Activated CD4-positive, alpha-beta T cell treated with anti-CD3 and anti-CD28 coated beads, Interleukin-2, amount 10 ng/mL, durations not matched to agents 7 days and 5 days (primary cell): ENCODE data around the gene ERP27. TPM values are rescaled to one million over a fixed set of nuclear protein-coding genes. Genes with fewer than 3 reads are reported as not detected.

Source experiments
- CTCF ChIA-PET: fragments of 350-600 bp; sonication (Branson Sonifier 250); formaldehyde crosslinking; loops from one replicate; lab custom pipeline; 2021; ENCODE audit warnings: antibody characterized with exemption; lab: Charles Lee
- POLR2A ChIA-PET: fragments of 350-600 bp; sonication (Branson Sonifier 250); formaldehyde crosslinking; loops from one replicate; lab custom pipeline; 2021; ENCODE audit warnings: antibody characterized with exemption; lab: Charles Lee
- DNase-seq: peaks from one replicate; pipeline ENCODE4 v3.0.0-alpha.2; 2020
- H3K27ac Mint-ChIP-seq: one replicate; pipeline ENCODE4 v1.8.0; 2021; ENCODE audit warnings: mild to moderate bottlenecking, moderate library complexity, mixed read lengths
- H3K27me3 Mint-ChIP-seq: one replicate; pipeline ENCODE4 v1.8.0; 2021; ENCODE audit warnings: mixed read lengths
- H3K36me3 Mint-ChIP-seq: one replicate; pipeline ENCODE4 v1.8.0; 2021; ENCODE audit warnings: low read depth, mixed read lengths
- H3K4me1 Mint-ChIP-seq: one replicate; pipeline ENCODE4 v1.8.0; 2021; ENCODE audit warnings: mixed read lengths
- H3K4me3 Mint-ChIP-seq: one replicate; pipeline ENCODE4 v1.8.0; 2021; ENCODE audit warnings: mild to moderate bottlenecking, moderate library complexity, mixed read lengths
- H3K9me3 Mint-ChIP-seq: one replicate; pipeline ENCODE4 v1.8.0; 2021; ENCODE audit warnings: mixed read lengths
- total RNA-seq, 2 experiments: library from RNA; stranded (reverse); gene quantifications; one replicate each; pipeline ENCODE4 v1.2.3, GENCODE V29; 2021

The ERP27 gene
- total RNA-seq, 2 experiments from 2014 or later = 8.3 to 11.3 TPM

- Mint-ChIP-seq H3K9me3 (no peaks in the 10 kb centered on the region), H3K36me3 (peaks cover 66% of the 10 kb centered on the region), H3K27me3 (no peaks in the 10 kb centered on the region), H3K27ac (no peak overlapping the region), H3K4me3 (no peak overlapping the region), H3K4me1 (no peaks in the 10 kb centered on the region)
- ChIA-PET POLR2A (interaction anchor here (0.6 kb wide), 1 partner anchor 157 kb away, joined by 8 read pairs; no protein-coding TSS in a partner anchor), CTCF (interaction anchor here (0.6 to 0.9 kb wide), 3 partner anchors 9 to 47 kb away, joined by 3 to 4 read pairs (median 3); no protein-coding TSS in a partner anchor)
- no peak for DNase-seq
Measured at GRCh38 chr12:14931359-14931758, 7.0 kb downstream of the ERP27 start.

GRCh38 chr12:14930299-14930698, 8.0 kb downstream of the ERP27 start:
- ChIA-PET POLR2A (no interaction called here), CTCF (no interaction called here)
- Mint-ChIP-seq H3K27ac (no peak overlapping the region), H3K9me3 (no peaks in the 10 kb centered on the region), H3K4me1 (no peaks in the 10 kb centered on the region), H3K36me3 (peaks cover 62% of the 10 kb centered on the region), H3K27me3 (no peaks in the 10 kb centered on the region), H3K4me3 (no peak overlapping the region)
- DNase-seq = no peak

- CTCF ChIA-PET = no interaction called here
- POLR2A ChIA-PET = no interaction called here
- Mint-ChIP-seq H3K4me1 (no peaks in the 10 kb centered on the region), H3K36me3 (peaks cover 56% of the 10 kb centered on the region), H3K4me3 (no peak overlapping the region), H3K27ac (no peak overlapping the region), H3K27me3 (no peaks in the 10 kb centered on the region), H3K9me3 (no peaks in the 10 kb centered on the region)
- DNase-seq = no peak
Measured at GRCh38 chr12:14928931-14929330, 9.4 kb downstream of the ERP27 start.

- H3K4me1 Mint-ChIP-seq = no peaks in the 10 kb centered on the region
Measured at GRCh38 chr12:14927267-14927666, 11.1 kb downstream of the ERP27 start.

GRCh38 chr12:14924541-14924940, 13.8 kb downstream of the ERP27 start:
- ChIA-PET CTCF (no interaction called here), POLR2A (no interaction called here)
- no peaks in the 10 kb centered on the region for H3K27me3 Mint-ChIP-seq
- H3K36me3 Mint-ChIP-seq = peaks cover 53% of the 10 kb centered on the region
- no peak for DNase-seq
- H3K4me3 Mint-ChIP-seq = no peak overlapping the region
- peaks cover 18% of the 10 kb centered on the region for H3K4me1 Mint-ChIP-seq
- H3K9me3 Mint-ChIP-seq = no peaks in the 10 kb centered on the region
- no peak overlapping the region for H3K27ac Mint-ChIP-seq

More at GRCh38 chr12:14927267-14927666, 11.1 kb downstream of the ERP27 start:
- POLR2A ChIA-PET = no interaction called here
- H3K36me3 Mint-ChIP-seq = peaks cover 47% of the 10 kb centered on the region
- no peak overlapping the region for H3K4me3 Mint-ChIP-seq
- H3K27ac Mint-ChIP-seq = no peak overlapping the region
- no peaks in the 10 kb centered on the region for H3K27me3 Mint-ChIP-seq
- H3K9me3 Mint-ChIP-seq = no peaks in the 10 kb centered on the region
- CTCF ChIA-PET = interaction anchor here (0.8 to 1.0 kb wide), 2 partner anchors 10 to 153 kb away, joined by 3 to 4 read pairs; a partner anchor contains a TSS
- DNase-seq = no peak

GRCh38 chr12:14923944-14924343, 14.4 kb downstream of the ERP27 start:
- H3K36me3 Mint-ChIP-seq = peaks cover 56% of the 10 kb centered on the region
- no peak for DNase-seq
- CTCF ChIA-PET = no interaction called here
- no peaks in the 10 kb centered on the region for H3K9me3 Mint-ChIP-seq
- H3K4me1 Mint-ChIP-seq = peaks cover 22% of the 10 kb centered on the region
- POLR2A ChIA-PET = no interaction called here
- no peaks in the 10 kb centered on the region for H3K27me3 Mint-ChIP-seq
- no peak overlapping the region for H3K27ac Mint-ChIP-seq
- no peak overlapping the region for H3K4me3 Mint-ChIP-seq

GRCh38 chr12:14921218-14921617, 17.1 kb downstream of the ERP27 start:
- peaks cover 62% of the 10 kb centered on the region for H3K36me3 Mint-ChIP-seq
- CTCF ChIA-PET = interaction anchor here (0.5 kb wide), 1 partner anchor 47 kb away, joined by 3 read pairs; no protein-coding TSS in a partner anchor
- no peaks in the 10 kb centered on the region for H3K27me3 Mint-ChIP-seq
- peak overlapping the region; percentile 26 for H3K27ac Mint-ChIP-seq
- DNase-seq = no peak
- no peaks in the 10 kb centered on the region for H3K9me3 Mint-ChIP-seq
- POLR2A ChIA-PET = no interaction called here
- H3K4me1 Mint-ChIP-seq = peaks cover 22% of the 10 kb centered on the region
- H3K4me3 Mint-ChIP-seq = no peak overlapping the region

DNA sequence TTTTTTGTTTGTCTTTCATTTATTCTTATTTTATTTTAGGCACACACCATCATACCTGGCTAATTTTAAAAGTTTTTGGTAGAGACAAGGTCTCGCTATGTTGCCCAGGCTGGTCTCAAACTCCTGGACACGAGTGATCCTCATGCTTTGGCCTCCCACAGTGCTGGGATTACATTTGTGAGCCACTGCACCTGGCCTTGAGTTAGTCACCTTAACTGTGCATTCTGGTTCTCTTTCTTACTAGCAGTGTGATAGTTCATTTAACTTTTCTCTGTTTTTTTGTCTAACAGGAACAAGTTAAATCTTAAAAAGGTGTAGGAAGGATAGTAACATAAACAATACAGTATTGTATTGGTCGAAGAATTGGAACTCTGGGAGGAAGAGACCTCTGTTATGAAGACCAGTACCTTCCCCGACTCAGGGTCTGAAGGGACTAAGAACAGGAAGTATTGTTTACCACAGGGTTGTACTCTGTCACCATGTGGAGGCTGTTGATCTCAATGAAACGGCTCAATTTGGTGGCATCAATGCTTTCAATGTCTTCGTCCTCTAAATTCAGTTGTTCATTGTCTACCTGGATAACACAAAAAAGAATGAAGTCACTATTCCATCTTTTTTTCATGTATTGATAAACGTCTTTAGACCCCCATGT, 17.7 kb downstream of the ERP27 start:
- Mint-ChIP-seq H3K36me3 (peaks cover 66% of the 10 kb centered on the region), H3K27ac (peak overlapping the region; percentile 26), H3K4me3 (no peak overlapping the region), H3K9me3 (no peaks in the 10 kb centered on the region), H3K4me1 (peaks cover 24% of the 10 kb centered on the region), H3K27me3 (no peaks in the 10 kb centered on the region)
- ChIA-PET CTCF (interaction anchor here (0.5 to 0.6 kb wide), 2 partner anchors 47 to 164 kb away, joined by 3 read pairs; no protein-coding TSS in a partner anchor), POLR2A (no interaction called here)
- DNase-seq = no peak

GRCh38 chr12:14919455-14919854, 18.9 kb downstream of the ERP27 start:
- peaks cover 24% of the 10 kb centered on the region for H3K4me1 Mint-ChIP-seq
- H3K9me3 Mint-ChIP-seq = no peaks in the 10 kb centered on the region
- H3K4me3 Mint-ChIP-seq = no peak overlapping the region
- no peak overlapping the region for H3K27ac Mint-ChIP-seq
- CTCF ChIA-PET = no interaction called here
- no peak for DNase-seq
- H3K36me3 Mint-ChIP-seq = peaks cover 76% of the 10 kb centered on the region
- H3K27me3 Mint-ChIP-seq = no peaks in the 10 kb centered on the region
- POLR2A ChIA-PET = no interaction called here

DNA sequence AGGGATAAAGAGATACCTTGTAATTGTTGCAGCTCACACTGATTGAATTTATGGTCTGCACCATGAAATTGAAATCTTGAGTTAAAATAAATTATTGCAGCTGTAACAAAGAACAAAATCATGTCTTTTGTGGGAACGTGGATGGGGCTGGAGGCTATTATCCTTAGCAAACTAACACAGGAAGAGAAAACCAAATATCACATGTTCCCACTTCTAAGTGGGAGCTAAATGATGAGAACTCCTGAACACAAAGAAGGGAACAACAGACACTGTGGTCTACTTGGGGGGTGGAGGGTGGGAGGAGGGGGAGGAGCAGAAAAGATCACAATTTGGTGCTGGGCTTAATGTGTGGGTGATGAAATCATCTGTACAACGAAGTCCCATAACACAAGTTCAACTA, 22.6 kb downstream of the ERP27 start:
- H3K27ac Mint-ChIP-seq = no peak overlapping the region
- no peaks in the 10 kb centered on the region for H3K9me3 Mint-ChIP-seq
- H3K27me3 Mint-ChIP-seq = no peaks in the 10 kb centered on the region
- POLR2A ChIA-PET = interaction anchor here (0.6 kb wide), 1 partner anchor 149 kb away, joined by 3 read pairs; no protein-coding TSS in a partner anchor
- peaks cover 84% of the 10 kb centered on the region for H3K36me3 Mint-ChIP-seq
- H3K4me1 Mint-ChIP-seq = peaks cover 22% of the 10 kb centered on the region
- CTCF ChIA-PET = interaction anchor here (1.2 kb wide), 1 partner anchor 103 kb away, joined by 3 read pairs; no protein-coding TSS in a partner anchor
- no peak overlapping the region for H3K4me3 Mint-ChIP-seq
- no peak for DNase-seq

DNA sequence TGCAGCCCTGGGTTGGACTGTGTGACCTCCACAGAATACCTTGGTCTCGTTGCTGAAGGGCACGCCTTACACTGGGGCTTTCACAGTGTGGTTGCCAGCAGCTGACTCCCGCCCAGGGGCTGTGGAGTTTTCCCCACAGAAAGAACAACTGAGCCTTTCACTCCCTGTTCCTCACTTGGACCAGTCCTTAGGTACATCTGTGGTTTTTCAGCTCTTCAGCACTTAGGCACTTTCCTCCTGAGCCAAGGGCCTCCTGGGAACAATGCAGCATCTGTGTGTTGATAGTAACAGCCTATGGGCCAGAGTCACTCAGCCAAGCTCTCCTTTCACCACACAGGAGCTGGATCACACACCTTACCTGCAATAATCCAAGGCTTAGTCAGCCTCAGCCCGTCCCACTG, 25.0 kb downstream of the ERP27 start:
- ChIA-PET POLR2A (interaction anchor here (0.7 kb wide), 1 partner anchor 21 kb away, joined by 4 read pairs; no protein-coding TSS in a partner anchor), CTCF (interaction anchor here (0.6 to 2.3 kb wide), 2 partner anchors 39 to 82 kb away, joined by 3 to 8 read pairs; no protein-coding TSS in a partner anchor)
- DNase-seq = no peak
- Mint-ChIP-seq H3K27ac (no peak overlapping the region), H3K4me1 (peaks cover 17% of the 10 kb centered on the region), H3K9me3 (peaks cover under 1% of the 10 kb centered on the region), H3K27me3 (no peaks in the 10 kb centered on the region), H3K4me3 (no peak overlapping the region), H3K36me3 (peaks cover 78% of the 10 kb centered on the region)

DNA sequence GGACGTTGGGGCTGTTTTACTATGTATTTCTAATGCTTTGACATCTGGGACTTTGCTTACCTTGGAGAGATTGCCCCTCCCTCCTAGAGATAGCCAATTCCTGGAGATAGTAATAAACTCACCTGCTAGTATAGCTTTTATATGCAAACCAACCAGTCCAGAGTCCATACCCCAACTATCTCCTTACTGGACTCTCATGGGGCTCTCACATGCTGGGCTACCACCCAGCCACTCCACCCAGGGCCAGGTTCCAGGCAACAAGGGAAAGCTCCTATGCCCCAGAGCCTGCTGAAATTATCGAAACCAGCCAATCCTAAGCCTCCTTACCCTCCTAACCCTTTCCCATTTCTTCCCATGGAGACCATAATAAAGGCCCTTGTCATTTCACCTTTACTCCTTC, 27.2 kb downstream of the ERP27 start:
- Mint-ChIP-seq H3K4me1 (peaks cover 18% of the 10 kb centered on the region), H3K4me3 (no peak overlapping the region), H3K27ac (no peak overlapping the region), H3K27me3 (no peaks in the 10 kb centered on the region), H3K36me3 (peaks cover 72% of the 10 kb centered on the region), H3K9me3 (peaks cover 4% of the 10 kb centered on the region)
- ChIA-PET POLR2A (no interaction called here), CTCF (interaction anchor here (0.6 kb wide), 1 partner anchor 29 kb away, joined by 3 read pairs; no protein-coding TSS in a partner anchor)
- DNase-seq = no peak
